T-helper 1 cell treated with Interleukin-12 subunit alpha and Interleukin-12 subunit beta and Interleukin-4 antibody, amounts not matched to agents 30 μg/mL and 1 μg/mL, for 36 hours (primary cell): ENCODE data around the gene ADAMTSL4.
A peak's percentile ranks its signal among the peaks of the same experiment; 100 is the strongest.

Source experiments
- H3K27ac Mint-ChIP-seq: one replicate; pipeline ENCODE4 v1.8.0; 2021; ENCODE audit warnings: mild to moderate bottlenecking, mixed read lengths
- H3K27me3 Mint-ChIP-seq: one replicate; pipeline ENCODE4 v1.8.0; 2021; ENCODE audit warnings: low read depth, mixed read lengths
- H3K36me3 Mint-ChIP-seq: one replicate; pipeline ENCODE4 v1.8.0; 2021; ENCODE audit warnings: low read depth, mixed read lengths
- H3K4me1 Mint-ChIP-seq: one replicate; pipeline ENCODE4 v1.8.0; 2021; ENCODE audit warnings: low read depth, mixed read lengths
- H3K4me3 Mint-ChIP-seq: one replicate; pipeline ENCODE4 v1.8.0; 2021; ENCODE audit warnings: mild to moderate bottlenecking, moderate library complexity, mixed read lengths
- H3K9me3 Mint-ChIP-seq: one replicate; pipeline ENCODE4 v1.8.0; 2021; ENCODE audit warnings: mixed read lengths

Gene ADAMTSL4

GRCh38 chr1:150546294-150546937, 2.8 kb upstream of the ADAMTSL4 start:
- Mint-ChIP-seq H3K36me3 (no peaks in the 10 kb centered on the region), H3K9me3 (no peaks in the 10 kb centered on the region), H3K27me3 (peaks cover 33% of the 10 kb centered on the region), H3K4me1 (peaks cover 12% of the 10 kb centered on the region), H3K27ac (no peak overlapping the region), H3K4me3 (no peak overlapping the region)

GRCh38 chr1:150548324-150548631, 930 bp upstream of the ADAMTSL4 start:
- Mint-ChIP-seq H3K4me3 (peak overlapping the region; percentile 72), H3K4me1 (peaks cover 21% of the 10 kb centered on the region), H3K27ac (no peak overlapping the region), H3K36me3 (no peaks in the 10 kb centered on the region), H3K27me3 (peaks cover 33% of the 10 kb centered on the region), H3K9me3 (no peaks in the 10 kb centered on the region)

- peak overlapping the region; percentile 45 for H3K27ac Mint-ChIP-seq
Measured at GRCh38 chr1:150549496-150550221, 451 bp downstream of the ADAMTSL4 start.

GRCh38 chr1:150550222-150551050, 1.2 kb downstream of the ADAMTSL4 start:
- peaks cover 2% of the 10 kb centered on the region for H3K36me3 Mint-ChIP-seq
- H3K9me3 Mint-ChIP-seq = no peaks in the 10 kb centered on the region
- peak overlapping the region; percentile 83 for H3K4me3 Mint-ChIP-seq
- H3K27ac Mint-ChIP-seq = no peak overlapping the region
- H3K27me3 Mint-ChIP-seq = peaks cover 28% of the 10 kb centered on the region
- peaks cover 21% of the 10 kb centered on the region for H3K4me1 Mint-ChIP-seq

More at GRCh38 chr1:150549496-150550221, 451 bp downstream of the ADAMTSL4 start:
- H3K4me3 Mint-ChIP-seq = peak overlapping the region; percentile 83
- H3K36me3 Mint-ChIP-seq = no peaks in the 10 kb centered on the region
- peaks cover 30% of the 10 kb centered on the region for H3K27me3 Mint-ChIP-seq
- H3K9me3 Mint-ChIP-seq = no peaks in the 10 kb centered on the region
- peaks cover 21% of the 10 kb centered on the region for H3K4me1 Mint-ChIP-seq

GRCh38 chr1:150551051-150551783, 2.0 kb downstream of the ADAMTSL4 start:
- peak overlapping the region; percentile 52 for H3K27ac Mint-ChIP-seq
- no peaks in the 10 kb centered on the region for H3K9me3 Mint-ChIP-seq
- H3K27me3 Mint-ChIP-seq = peaks cover 24% of the 10 kb centered on the region
- peaks cover 5% of the 10 kb centered on the region for H3K36me3 Mint-ChIP-seq
- H3K4me3 Mint-ChIP-seq = peak overlapping the region; percentile 34
- H3K4me1 Mint-ChIP-seq = peaks cover 21% of the 10 kb centered on the region

GRCh38 chr1:150551784-150552127, 2.5 kb downstream of the ADAMTSL4 start:
- Mint-ChIP-seq H3K4me1 (peaks cover 21% of the 10 kb centered on the region), H3K27ac (no peak overlapping the region), H3K4me3 (no peak overlapping the region), H3K36me3 (peaks cover 5% of the 10 kb centered on the region), H3K27me3 (peaks cover 20% of the 10 kb centered on the region), H3K9me3 (no peaks in the 10 kb centered on the region)

- no peak overlapping the region for H3K4me3 Mint-ChIP-seq
- peaks cover 5% of the 10 kb centered on the region for H3K36me3 Mint-ChIP-seq
- H3K9me3 Mint-ChIP-seq = no peaks in the 10 kb centered on the region
- H3K4me1 Mint-ChIP-seq = peaks cover 21% of the 10 kb centered on the region
- H3K27ac Mint-ChIP-seq = peak overlapping the region; percentile 47
- peaks cover 19% of the 10 kb centered on the region for H3K27me3 Mint-ChIP-seq
Measured at GRCh38 chr1:150552128-150552910, 3.1 kb downstream of the ADAMTSL4 start.

- peaks cover 19% of the 10 kb centered on the region for H3K27me3 Mint-ChIP-seq
- no peak overlapping the region for H3K4me3 Mint-ChIP-seq
- peaks cover 21% of the 10 kb centered on the region for H3K4me1 Mint-ChIP-seq
- peak overlapping the region; percentile 47 for H3K27ac Mint-ChIP-seq
- H3K36me3 Mint-ChIP-seq = peaks cover 5% of the 10 kb centered on the region
- no peaks in the 10 kb centered on the region for H3K9me3 Mint-ChIP-seq
Measured at GRCh38 chr1:150552911-150553289, 3.7 kb downstream of the ADAMTSL4 start.

GRCh38 chr1:150553392-150554085, 4.3 kb downstream of the ADAMTSL4 start:
- Mint-ChIP-seq H3K36me3 (peaks cover 5% of the 10 kb centered on the region), H3K4me1 (peaks cover 18% of the 10 kb centered on the region), H3K27ac (no peak overlapping the region)

GRCh38 chr1:150554086-150554452, 4.9 kb downstream of the ADAMTSL4 start:
- peaks cover 17% of the 10 kb centered on the region for H3K4me1 Mint-ChIP-seq
- H3K4me3 Mint-ChIP-seq = no peak overlapping the region

More at GRCh38 chr1:150553392-150554085, 4.3 kb downstream of the ADAMTSL4 start:
- Mint-ChIP-seq H3K27me3 (peaks cover 17% of the 10 kb centered on the region), H3K4me3 (no peak overlapping the region), H3K9me3 (no peaks in the 10 kb centered on the region)

GRCh38 chr1:150555198-150555970, 6.2 kb downstream of the ADAMTSL4 start:
- Mint-ChIP-seq H3K27me3 (peaks cover 10% of the 10 kb centered on the region), H3K4me3 (no peak overlapping the region), H3K27ac (no peak overlapping the region), H3K4me1 (peaks cover 23% of the 10 kb centered on the region), H3K9me3 (no peaks in the 10 kb centered on the region), H3K36me3 (peaks cover 5% of the 10 kb centered on the region)

More at GRCh38 chr1:150554086-150554452, 4.9 kb downstream of the ADAMTSL4 start:
- Mint-ChIP-seq H3K9me3 (no peaks in the 10 kb centered on the region), H3K36me3 (peaks cover 5% of the 10 kb centered on the region), H3K27ac (no peak overlapping the region), H3K27me3 (peaks cover 16% of the 10 kb centered on the region)

GRCh38 chr1:150555971-150556865, 7.0 kb downstream of the ADAMTSL4 start:
- Mint-ChIP-seq H3K27me3 (peaks cover 2% of the 10 kb centered on the region), H3K36me3 (peaks cover 5% of the 10 kb centered on the region), H3K9me3 (no peaks in the 10 kb centered on the region), H3K4me3 (no peak overlapping the region), H3K4me1 (peaks cover 25% of the 10 kb centered on the region), H3K27ac (no peak overlapping the region)
